SK-N-MC (cell line): ENCODE results near the gene COBL.

Source experiments
- DNase-seq: peaks from one replicate; pipeline ENCODE4 v3.0.0-alpha.2; 2011; ENCODE audit warnings: low read depth, low spot score
- H3K27ac ChIP-seq: fragments of 200-600 bp; sonication (generic); 2 replicates; pipeline ENCODE4 v1.5.1; 2016; ENCODE audit warnings: mixed run types
- H3K36me3 ChIP-seq: fragments of 200-600 bp; sonication (generic); 2 replicates; pipeline ENCODE4 v1.6.1; 2017; ENCODE audit warnings: antibody characterized with exemption, low read length, mixed read lengths; ENCODE audit not compliant: insufficient read depth
- H3K4me3 ChIP-seq: fragments of 200-600 bp; sonication (generic); 2 replicates; pipeline ENCODE4 v1.5.1; 2016
- H3K9ac ChIP-seq: fragments of 200-600 bp; sonication (generic); 2 replicates; pipeline ENCODE4 v1.8.0; 2017; ENCODE audit warnings: mixed run types, mixed read lengths; ENCODE audit not compliant: insufficient read length
- H3K9me3 ChIP-seq: fragments of 200-600 bp; sonication (generic); 2 replicates; pipeline ENCODE4 v1.6.1; 2017; ENCODE audit warnings: low read depth, mild to moderate bottlenecking, antibody characterized with exemption, low read length, moderate library complexity, mixed read lengths
- EZH2 ChIP-seq: fragments of 200-600 bp; sonication (generic); IDR thresholded peaks from one replicate; pipeline ENCODE4 v1.6.1; 2017; ENCODE audit warnings: antibody characterized with exemption
- FOXP2 ChIP-seq: optimal IDR thresholded peaks from 2 replicates; pipeline ENCODE3; 2011; ENCODE audit warnings: mild to moderate bottlenecking, moderate library complexity; ENCODE audit not compliant: insufficient read depth; ENCODE audit errors: extremely low read length, control extremely low read depth
- POLR2AphosphoS5 ChIP-seq: IDR thresholded peaks from 2 replicates; pipeline ENCODE4 v1.6.1; 2012; ENCODE audit warnings: mild to moderate bottlenecking, low read depth, low read length, borderline replicate concordance

Gene COBL

GRCh38 chr7:51069411-51070083 lies 247.1 kb downstream of the COBL start:
- no peak overlapping the region for H3K4me3 ChIP-seq
- no peaks in the 10 kb centered on the region for H3K36me3 ChIP-seq
- no peak for TF ChIP-seq FOXP2
- TF ChIP-seq EZH2: no peak
- TF ChIP-seq POLR2AphosphoS5: no peak
- H3K9ac ChIP-seq: no peak overlapping the region
- no peaks in the 10 kb centered on the region for H3K9me3 ChIP-seq
- H3K27ac ChIP-seq: no peak overlapping the region
- DNase-seq: no peak

DNA sequence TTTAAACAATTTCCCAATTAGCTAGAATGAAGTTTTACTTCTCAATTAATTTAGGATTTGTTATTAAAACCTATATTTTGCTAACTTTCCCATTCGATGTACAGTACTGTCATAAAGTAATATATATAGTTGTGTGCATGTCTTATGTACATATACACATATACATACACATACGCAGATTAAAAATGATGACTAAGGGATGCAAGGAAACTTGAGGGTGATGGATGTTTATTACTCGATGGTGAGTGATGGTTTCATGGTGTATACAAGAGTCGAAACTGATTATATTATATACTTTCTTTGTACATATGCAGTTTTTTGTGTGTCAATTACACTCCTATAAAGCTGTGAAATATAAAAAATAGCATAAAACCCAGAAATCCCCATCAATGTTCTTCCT lies 248.2 kb downstream of the COBL start:
- no peak for TF ChIP-seq POLR2AphosphoS5
- no peak for TF ChIP-seq EZH2
- TF ChIP-seq FOXP2: no peak
- no peak for DNase-seq
- Histone ChIP-seq H3K9ac (no peak overlapping the region), H3K27ac (no peak overlapping the region), H3K9me3 (no peaks in the 10 kb centered on the region), H3K36me3 (no peaks in the 10 kb centered on the region), H3K4me3 (no peak overlapping the region)

GRCh38 chr7:51067757-51068156 lies 248.9 kb downstream of the COBL start:
- TF ChIP-seq POLR2AphosphoS5: no peak
- no peak for TF ChIP-seq FOXP2
- TF ChIP-seq EZH2: no peak
- H3K4me3 ChIP-seq: no peak overlapping the region
- DNase-seq: peak; percentile 45
- H3K9me3 ChIP-seq: no peaks in the 10 kb centered on the region
- no peak overlapping the region for H3K9ac ChIP-seq
- H3K27ac ChIP-seq: no peak overlapping the region
- no peaks in the 10 kb centered on the region for H3K36me3 ChIP-seq

GRCh38 chr7:51067258-51067657 lies 249.4 kb downstream of the COBL start:
- TF ChIP-seq FOXP2: no peak
- TF ChIP-seq POLR2AphosphoS5: no peak
- TF ChIP-seq EZH2: no peak
- no peak for DNase-seq
- H3K36me3 ChIP-seq: no peaks in the 10 kb centered on the region
- H3K9me3 ChIP-seq: no peaks in the 10 kb centered on the region
- H3K4me3 ChIP-seq: no peak overlapping the region
- H3K9ac ChIP-seq: no peak overlapping the region
- H3K27ac ChIP-seq: no peak overlapping the region

GRCh38 chr7:51066405-51066882 lies 250.2 kb downstream of the COBL start:
- no peak overlapping the region for H3K27ac ChIP-seq
- H3K9ac ChIP-seq: no peak overlapping the region
- no peak for DNase-seq
- no peaks in the 10 kb centered on the region for H3K9me3 ChIP-seq
- H3K36me3 ChIP-seq: no peaks in the 10 kb centered on the region
- no peak overlapping the region for H3K4me3 ChIP-seq
- TF ChIP-seq FOXP2 (no peak), POLR2AphosphoS5 (no peak), EZH2 (no peak)

- H3K36me3 ChIP-seq: no peaks in the 10 kb centered on the region
Observed at GRCh38 chr7:51065766-51066165, 250.8 kb downstream of the COBL start.

GRCh38 chr7:51064688-51065087 lies 251.9 kb downstream of the COBL start:
- Histone ChIP-seq H3K9ac (no peak overlapping the region), H3K9me3 (no peaks in the 10 kb centered on the region), H3K27ac (no peak overlapping the region), H3K36me3 (no peaks in the 10 kb centered on the region), H3K4me3 (no peak overlapping the region)
- no peak for TF ChIP-seq EZH2
- no peak for TF ChIP-seq FOXP2
- no peak for TF ChIP-seq POLR2AphosphoS5
- DNase-seq: no peak

More at GRCh38 chr7:51065766-51066165, 250.8 kb downstream of the COBL start:
- Histone ChIP-seq H3K9ac (no peak overlapping the region), H3K9me3 (no peaks in the 10 kb centered on the region), H3K27ac (no peak overlapping the region), H3K4me3 (no peak overlapping the region)
- no peak for TF ChIP-seq FOXP2
- no peak for TF ChIP-seq EZH2
- TF ChIP-seq POLR2AphosphoS5: no peak
- no peak for DNase-seq

GRCh38 chr7:51062222-51062987 lies 254.2 kb downstream of the COBL start:
- no peak overlapping the region for H3K9ac ChIP-seq
- no peak overlapping the region for H3K27ac ChIP-seq
- H3K4me3 ChIP-seq: no peak overlapping the region
- no peak for DNase-seq
- TF ChIP-seq EZH2: no peak
- no peak for TF ChIP-seq POLR2AphosphoS5
- no peak for TF ChIP-seq FOXP2
- H3K36me3 ChIP-seq: no peaks in the 10 kb centered on the region
- no peaks in the 10 kb centered on the region for H3K9me3 ChIP-seq

- Histone ChIP-seq H3K27ac (no peak overlapping the region), H3K9ac (no peak overlapping the region), H3K4me3 (no peak overlapping the region), H3K9me3 (no peaks in the 10 kb centered on the region), H3K36me3 (no peaks in the 10 kb centered on the region)
- no peak for TF ChIP-seq FOXP2
- TF ChIP-seq EZH2: no peak
- TF ChIP-seq POLR2AphosphoS5: no peak
- no peak for DNase-seq
Observed at GRCh38 chr7:51060536-51060935, 256.1 kb downstream of the COBL start.
